GM06990 (cell line): Measurements from ENCODE around the gene PCLO.

Experiments used
- DNase-seq: peaks from one replicate; pipeline ENCODE4 v3.0.0-alpha.2; 2011; ENCODE audit not compliant: insufficient read length; ENCODE audit errors: extremely low read depth
- H3K27me3 ChIP-seq: replicated peaks from 2 replicates; pipeline ENCODE4 v1.6.0; 2011; ENCODE audit warnings: low read length; ENCODE audit not compliant: control insufficient read depth, insufficient read depth
- H3K36me3 ChIP-seq: 2 replicates; pipeline ENCODE4 v1.5.1; 2011; ENCODE audit warnings: low read length; ENCODE audit not compliant: control insufficient read depth, insufficient read depth
- H3K4me3 ChIP-seq: replicated peaks from 2 replicates; pipeline ENCODE4 v1.5.1; 2011; ENCODE audit warnings: low read depth, mild to moderate bottlenecking, control low read depth, low read length
- TF ChIP-seq, protein P1 (sequence below): IDR thresholded peaks from 2 replicates; pipeline ENCODE4 v1.5.1; 2011; ENCODE audit warnings: low read length, control low read depth, mild to moderate bottlenecking, inconsistent platforms; ENCODE audit not compliant: insufficient read depth, poor library complexity, severe bottlenecking

PCLO gene

DNA sequence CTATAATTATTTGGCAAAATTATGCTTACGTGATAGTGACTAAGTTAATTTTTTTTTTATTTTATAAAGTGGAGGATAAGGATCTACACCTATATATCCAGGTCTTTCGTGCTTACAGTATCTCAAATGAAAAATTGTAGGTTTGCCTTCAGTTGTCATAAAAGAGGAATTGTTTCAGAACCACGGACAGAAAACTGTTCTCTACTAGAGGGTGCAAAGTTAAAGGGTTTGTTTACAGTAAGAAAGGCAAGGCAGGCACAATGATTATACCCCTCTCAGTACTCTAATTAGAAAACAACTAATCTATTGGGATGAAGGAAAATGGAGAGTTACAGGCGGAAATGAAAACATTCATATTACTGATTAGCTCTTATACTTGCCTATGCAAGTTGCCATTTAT, 1.5 kb downstream of the PCLO start:
- no peak for DNase-seq
- TF ChIP-seq, protein P1, sequence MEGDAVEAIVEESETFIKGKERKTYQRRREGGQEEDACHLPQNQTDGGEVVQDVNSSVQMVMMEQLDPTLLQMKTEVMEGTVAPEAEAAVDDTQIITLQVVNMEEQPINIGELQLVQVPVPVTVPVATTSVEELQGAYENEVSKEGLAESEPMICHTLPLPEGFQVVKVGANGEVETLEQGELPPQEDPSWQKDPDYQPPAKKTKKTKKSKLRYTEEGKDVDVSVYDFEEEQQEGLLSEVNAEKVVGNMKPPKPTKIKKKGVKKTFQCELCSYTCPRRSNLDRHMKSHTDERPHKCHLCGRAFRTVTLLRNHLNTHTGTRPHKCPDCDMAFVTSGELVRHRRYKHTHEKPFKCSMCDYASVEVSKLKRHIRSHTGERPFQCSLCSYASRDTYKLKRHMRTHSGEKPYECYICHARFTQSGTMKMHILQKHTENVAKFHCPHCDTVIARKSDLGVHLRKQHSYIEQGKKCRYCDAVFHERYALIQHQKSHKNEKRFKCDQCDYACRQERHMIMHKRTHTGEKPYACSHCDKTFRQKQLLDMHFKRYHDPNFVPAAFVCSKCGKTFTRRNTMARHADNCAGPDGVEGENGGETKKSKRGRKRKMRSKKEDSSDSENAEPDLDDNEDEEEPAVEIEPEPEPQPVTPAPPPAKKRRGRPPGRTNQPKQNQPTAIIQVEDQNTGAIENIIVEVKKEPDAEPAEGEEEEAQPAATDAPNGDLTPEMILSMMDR: no peak
- no peaks in the 10 kb centered on the region for H3K27me3 ChIP-seq
- no peak overlapping the region for H3K4me3 ChIP-seq
- H3K36me3 ChIP-seq: no peaks in the 10 kb centered on the region

DNA sequence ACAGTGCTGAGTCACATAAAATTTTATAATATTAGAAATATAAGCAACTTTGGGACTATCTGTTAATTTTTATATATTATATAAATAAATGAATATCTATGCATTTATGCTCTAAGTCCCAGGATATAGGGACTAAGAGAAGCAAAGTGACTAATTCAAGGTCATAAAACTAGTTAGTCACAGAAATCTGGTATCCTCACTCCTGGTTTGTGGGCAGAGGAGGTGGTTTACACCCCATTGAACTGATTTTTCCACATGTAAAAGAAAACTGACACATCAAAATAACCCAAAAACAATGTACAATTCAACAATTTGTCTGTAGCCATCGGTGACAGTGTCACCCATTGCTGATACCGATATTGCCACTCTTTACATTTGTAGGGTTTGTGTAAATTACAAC, 3.0 kb downstream of the PCLO start:
- DNase-seq: no peak
- TF ChIP-seq, protein P1: no peak
- Histone ChIP-seq H3K4me3 (no peak overlapping the region), H3K27me3 (no peaks in the 10 kb centered on the region), H3K36me3 (no peaks in the 10 kb centered on the region)

DNA sequence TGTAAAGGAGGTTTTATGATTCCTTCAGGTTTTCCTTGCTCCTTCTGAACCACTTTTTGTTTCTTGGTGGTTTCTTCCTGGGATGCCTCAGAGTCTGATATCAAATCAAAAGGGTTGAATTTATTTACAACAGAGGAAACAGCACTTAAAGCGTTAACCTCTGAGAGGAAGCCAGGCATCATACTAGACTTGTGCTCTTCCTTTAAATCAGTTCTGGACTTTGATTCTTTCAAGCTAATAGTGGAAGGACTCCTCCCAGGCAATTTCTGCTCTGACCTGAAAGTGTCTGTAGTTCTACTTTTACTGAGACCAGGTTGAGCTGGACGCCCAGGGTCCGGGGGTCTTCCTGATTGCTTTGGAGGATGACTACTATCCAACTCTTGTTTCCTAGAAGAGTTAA, 6.7 kb downstream of the PCLO start:
- TF ChIP-seq, protein P1: no peak
- Histone ChIP-seq H3K27me3 (no peaks in the 10 kb centered on the region), H3K4me3 (no peak overlapping the region), H3K36me3 (no peaks in the 10 kb centered on the region)
- no peak for DNase-seq

DNA sequence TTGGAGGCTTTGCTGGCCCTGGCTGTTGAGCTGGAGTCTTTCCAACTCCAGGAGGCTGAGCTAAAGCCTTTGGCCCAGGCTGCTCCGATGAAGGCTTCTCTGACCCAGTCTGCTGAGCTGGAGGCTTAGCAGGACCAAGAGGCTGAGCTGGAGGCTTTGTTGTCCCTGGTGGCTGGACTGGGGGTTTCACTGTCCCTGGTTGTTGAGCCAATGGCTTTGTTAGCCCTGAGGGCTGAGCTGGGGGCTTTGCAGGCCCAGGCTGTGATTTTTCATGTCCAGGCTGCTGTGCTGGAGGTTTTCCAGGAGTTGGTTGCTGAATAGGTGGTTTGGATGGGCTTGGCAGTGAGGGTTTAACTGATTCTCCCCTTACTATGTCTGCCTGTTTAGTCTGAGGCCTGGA, 7.3 kb downstream of the PCLO start:
- TF ChIP-seq, protein P1: no peak
- H3K36me3 ChIP-seq: no peaks in the 10 kb centered on the region
- DNase-seq: no peak
- no peak overlapping the region for H3K4me3 ChIP-seq
- H3K27me3 ChIP-seq: no peaks in the 10 kb centered on the region

DNA sequence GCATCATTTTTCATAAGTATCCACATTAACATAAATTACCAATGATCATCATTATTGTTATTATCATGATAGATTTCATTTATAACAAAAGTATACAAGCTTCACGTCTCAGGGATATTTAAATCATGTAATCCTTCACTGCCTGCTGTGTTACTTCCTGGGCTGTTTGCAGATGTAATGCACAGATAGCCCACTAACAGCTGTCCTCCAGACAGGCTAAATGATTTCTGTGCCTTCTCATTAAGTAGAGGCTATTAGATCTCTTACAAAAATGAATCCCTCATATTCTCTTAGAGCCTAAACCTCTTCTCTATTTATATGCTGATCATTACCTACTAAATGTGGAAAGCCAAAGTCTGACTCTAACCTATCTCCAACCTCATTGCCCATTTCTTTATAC, 9.3 kb downstream of the PCLO start:
- H3K4me3 ChIP-seq: no peak overlapping the region
- TF ChIP-seq, protein P1: no peak
- H3K27me3 ChIP-seq: no peaks in the 10 kb centered on the region
- no peak for DNase-seq
- no peaks in the 10 kb centered on the region for H3K36me3 ChIP-seq

DNA sequence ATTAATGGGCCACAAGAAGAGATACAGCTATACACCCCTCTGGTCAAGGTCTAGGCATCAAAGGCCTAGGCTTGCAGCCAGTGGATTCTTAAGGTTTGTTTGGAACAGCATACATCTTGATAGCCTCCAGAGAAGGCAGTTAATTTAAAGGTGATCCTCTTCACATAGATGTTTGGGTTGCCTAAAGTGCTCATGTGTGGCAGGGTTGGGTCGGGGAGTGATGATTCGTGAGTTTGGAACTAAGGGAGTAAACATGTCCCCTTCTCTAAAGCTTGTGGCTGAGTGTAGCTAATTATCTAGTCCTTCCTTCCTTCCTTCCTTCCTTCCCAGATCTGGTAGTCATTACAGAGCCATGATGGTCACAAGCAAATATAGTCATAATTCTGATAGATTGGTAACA, 12.4 kb downstream of the PCLO start:
- H3K4me3 ChIP-seq: no peak overlapping the region
- TF ChIP-seq, protein P1: no peak
- DNase-seq: no peak
- no peaks in the 10 kb centered on the region for H3K36me3 ChIP-seq
- H3K27me3 ChIP-seq: no peaks in the 10 kb centered on the region
